GM12892 (cell line): ENCODE measurements around the gene CSAD.

Source experiments
- POLR2A ChIP-seq: IDR thresholded peaks from 2 replicates; pipeline ENCODE4 v1.6.1; 2011; ENCODE audit warnings: low read depth, low read length, control low read depth
- TAF1 ChIP-seq: IDR thresholded peaks from 2 replicates; pipeline ENCODE4 v1.6.1; 2011; ENCODE audit warnings: low read depth, mild to moderate bottlenecking, control low read depth, low read length, borderline replicate concordance

DNA sequence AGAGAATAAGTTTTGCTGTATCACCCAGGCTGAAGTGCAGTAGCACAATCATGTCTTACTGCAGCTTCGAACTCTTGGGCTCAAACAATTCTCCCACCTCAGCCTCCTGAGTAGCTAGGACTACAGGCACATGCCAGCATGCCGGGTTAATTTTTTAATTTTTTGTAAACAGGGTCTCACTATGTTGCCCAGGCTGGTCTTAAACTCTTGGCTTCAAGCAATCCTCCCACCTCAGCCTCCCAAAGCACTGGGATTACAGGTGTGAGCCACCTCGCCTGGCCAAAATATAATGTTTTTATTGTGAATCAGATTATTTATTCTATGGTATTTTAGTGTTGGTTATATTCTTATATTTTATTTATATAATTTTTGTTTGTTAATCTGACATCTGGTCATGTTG lies 4.0 kb downstream of the CSAD start:
- no peak for TF ChIP-seq POLR2A
- no peak for TF ChIP-seq TAF1
